Dermis blood vessel endothelial cell (primary cell): ENCODE data around the gene INHBE. TPM values are rescaled to one million over a fixed set of nuclear protein-coding genes. Genes with fewer than 3 reads are reported as not detected.
"Not testable (repeated sequence)": the region's sequence is repeated elsewhere in the genome, so short reads cannot be mapped to it uniquely, and the experiment has no call there.

Experiments
- DNase-seq: peaks from one replicate; pipeline ENCODE4 v3.0.0; 2010
- total RNA-seq: library from RNA; depleted of rRNA; stranded (reverse); fragments of >200 nt; gene quantifications from 2 replicates; pipeline ENCODE4 v1.2.3, GENCODE V29; 2014

The INHBE gene, protein sequence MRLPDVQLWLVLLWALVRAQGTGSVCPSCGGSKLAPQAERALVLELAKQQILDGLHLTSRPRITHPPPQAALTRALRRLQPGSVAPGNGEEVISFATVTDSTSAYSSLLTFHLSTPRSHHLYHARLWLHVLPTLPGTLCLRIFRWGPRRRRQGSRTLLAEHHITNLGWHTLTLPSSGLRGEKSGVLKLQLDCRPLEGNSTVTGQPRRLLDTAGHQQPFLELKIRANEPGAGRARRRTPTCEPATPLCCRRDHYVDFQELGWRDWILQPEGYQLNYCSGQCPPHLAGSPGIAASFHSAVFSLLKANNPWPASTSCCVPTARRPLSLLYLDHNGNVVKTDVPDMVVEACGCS
- not detected in 2 replicates for total RNA-seq

DNA sequence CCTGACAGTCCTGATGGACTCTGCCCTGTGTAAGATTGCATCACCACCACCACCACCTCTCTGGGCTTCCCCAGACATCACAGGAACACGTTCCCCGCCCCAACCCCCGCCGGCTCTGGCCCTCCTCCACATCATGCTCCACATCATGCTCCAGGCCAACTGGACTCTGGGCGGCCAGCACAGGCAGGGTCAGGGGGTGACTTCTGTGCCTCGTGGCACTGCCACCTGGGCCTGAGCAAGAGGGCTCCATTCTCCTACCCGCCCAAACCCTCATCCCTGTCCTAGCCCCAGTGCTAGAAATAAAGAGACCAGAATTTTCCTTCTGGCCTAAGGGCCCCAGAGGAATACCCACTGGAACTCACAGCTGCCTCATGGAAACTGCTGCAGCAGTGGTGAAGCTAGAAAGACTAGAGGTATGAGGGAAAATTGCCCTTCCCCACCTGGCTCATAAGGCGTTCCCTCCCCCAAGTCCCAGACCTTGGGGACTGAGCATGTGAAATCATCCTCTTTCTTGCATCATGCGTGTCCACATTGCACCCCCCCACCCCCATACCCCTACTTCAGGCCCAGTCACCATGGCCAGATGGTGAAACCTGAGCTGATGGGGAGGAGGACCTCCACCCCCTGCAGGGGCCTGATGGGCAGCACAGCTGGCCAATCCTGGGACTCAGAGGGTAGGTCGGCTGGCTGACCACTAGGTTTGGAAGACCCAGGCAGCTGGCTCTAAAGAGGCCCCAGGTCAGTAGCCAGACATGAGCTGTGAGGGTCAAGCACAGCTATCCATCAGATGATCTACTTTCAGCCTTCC is at the start of gene INHBE:
TSS of gene INHBE (plus strand) at position 742 of the 808 bp plus-strand sequence. CDS start 230 bp downstream, outside the sequence.
- no peak for DNase-seq

DNA sequence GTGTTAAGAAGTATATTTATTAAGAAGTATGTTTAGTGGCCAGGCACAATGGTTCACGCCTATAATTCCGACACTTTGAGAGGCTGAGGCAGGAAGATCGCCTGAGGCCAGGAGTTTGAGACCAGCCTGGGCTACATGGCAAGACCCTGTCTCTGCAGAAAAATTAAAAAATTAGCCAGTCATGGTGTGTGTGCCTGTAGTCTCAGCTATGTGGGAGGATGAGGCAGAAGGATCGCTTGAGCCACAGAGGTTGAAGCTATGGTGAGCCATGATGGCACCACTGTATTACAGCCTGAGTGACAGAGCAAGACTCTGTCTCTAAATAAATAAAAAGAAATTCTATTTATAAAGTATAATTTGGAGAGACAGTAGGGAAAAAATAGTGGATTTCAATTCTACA is 44.6 kb upstream of the INHBE start:
- DNase-seq: no peak

DNA sequence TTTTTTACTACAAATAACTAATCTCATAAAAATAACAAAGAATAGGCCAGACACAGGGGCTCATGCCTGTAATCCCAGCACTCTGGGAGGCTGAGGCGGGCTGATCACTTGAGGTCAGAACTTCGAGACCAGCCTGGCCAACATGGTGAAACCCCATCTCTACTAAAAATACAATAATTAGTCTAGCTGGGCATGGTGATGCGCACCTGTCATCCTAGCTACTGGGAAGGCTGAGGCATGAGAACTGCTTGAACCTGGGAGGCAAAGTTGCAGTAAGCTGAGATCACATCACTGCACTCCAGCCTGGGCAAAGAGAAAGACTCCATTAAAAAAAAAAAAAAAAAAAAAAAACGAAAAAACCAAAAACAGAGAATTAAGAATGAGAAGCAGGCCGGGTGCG is 40.9 kb upstream of the INHBE start:
- DNase-seq: not testable (repeated sequence)

DNA sequence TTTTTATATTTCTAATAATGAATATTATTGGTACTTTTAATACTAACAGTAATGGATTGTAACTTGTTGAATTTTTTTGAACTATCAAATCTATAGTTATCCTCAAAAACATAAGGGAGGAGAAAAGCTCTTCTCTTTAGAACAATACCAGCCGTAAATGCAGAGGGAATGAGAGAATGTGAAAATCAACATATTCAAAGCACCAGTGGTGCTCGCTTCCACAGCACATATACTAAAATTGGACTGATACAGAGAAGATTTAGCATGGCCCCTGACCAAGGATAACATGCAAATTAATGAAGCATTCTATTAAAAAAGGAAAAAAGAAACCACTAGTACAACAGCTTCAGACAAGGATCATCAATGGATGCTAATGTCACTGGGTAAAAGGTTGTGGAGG is 40.0 kb upstream of the INHBE start:
- no peak for DNase-seq

DNA sequence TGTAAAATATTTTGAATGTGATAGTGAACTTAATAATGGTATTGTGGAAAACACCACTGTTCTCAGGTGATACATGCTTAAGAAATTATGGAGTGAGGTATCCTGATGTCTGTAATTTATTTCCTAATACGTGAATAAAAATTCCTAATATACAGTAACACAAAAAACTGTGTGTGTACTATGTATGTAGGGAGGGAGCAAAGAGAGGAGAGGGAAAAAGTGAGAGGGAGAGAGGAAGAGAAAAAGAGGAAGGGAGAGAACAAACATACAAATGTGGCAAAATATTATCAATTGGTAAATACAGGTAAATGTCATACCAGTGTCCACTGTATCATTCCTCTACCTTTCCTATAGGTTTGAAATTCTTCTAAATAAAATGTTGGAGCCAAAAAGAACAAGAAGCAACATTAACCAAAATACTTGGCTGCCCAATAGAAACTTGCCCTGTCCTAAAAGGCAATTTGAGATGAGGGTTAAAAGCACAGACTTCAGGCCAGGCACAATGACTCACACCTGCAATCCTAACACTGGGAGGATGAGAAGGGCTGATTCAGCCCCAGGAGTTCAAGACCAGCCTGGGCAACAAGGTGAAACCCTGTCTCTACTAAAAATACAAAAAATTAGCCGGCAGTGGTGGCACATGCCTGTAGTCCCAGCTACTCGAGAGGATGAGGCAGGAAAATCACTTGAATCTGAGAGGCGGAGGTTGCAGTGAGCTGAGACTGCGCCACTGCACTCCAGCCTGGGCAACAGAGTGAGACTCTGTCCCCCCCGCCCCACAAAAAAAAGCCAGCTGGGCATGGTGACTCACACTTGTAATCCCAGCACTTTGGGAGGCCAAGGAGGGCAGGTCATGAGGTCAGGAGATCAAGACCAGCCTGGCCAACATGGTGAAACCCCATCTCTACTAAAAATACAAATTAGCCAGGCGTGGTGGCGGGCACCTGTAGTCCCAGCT is 38.8 kb upstream of the INHBE start:
- DNase-seq: no peak

DNA sequence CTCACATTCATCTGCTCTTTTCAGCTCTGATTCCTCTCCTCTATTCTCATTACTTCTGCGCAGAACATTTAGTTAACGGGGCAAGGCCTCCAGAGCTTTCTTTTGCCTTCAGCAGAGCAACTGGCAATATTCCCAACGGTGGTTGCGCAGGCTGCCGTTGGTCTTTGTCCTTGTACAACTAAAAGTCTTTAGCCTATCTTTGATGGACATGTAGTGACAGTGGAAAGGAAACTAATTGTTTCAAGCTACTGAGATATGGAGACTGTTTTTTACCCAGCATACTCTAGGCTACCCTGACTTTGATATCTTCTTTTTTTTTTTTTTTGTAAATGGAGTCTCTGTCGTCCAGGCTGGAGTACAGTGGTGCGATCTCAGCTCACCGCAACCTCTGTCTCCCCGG is 36.9 kb upstream of the INHBE start:
- DNase-seq: no peak

DNA sequence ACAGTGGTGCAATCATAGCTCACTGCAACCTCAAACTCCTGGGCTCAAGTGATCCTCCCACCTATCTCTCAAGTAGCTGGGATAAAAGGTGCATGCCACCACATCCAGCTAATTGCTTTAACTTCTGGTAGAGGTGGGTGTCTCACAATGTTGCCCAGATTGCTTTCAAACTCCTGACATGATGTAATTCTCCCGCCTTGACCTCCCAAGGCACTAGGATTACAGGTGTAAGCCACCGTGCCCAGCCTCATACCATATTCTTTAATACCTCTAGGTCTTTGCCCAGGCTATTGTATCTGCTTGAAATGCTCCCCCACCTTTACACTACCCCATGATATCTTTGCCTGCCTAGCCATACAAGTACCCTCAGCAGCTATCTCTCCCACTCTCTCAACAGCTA is 35.6 kb upstream of the INHBE start:
- DNase-seq: no peak

DNA sequence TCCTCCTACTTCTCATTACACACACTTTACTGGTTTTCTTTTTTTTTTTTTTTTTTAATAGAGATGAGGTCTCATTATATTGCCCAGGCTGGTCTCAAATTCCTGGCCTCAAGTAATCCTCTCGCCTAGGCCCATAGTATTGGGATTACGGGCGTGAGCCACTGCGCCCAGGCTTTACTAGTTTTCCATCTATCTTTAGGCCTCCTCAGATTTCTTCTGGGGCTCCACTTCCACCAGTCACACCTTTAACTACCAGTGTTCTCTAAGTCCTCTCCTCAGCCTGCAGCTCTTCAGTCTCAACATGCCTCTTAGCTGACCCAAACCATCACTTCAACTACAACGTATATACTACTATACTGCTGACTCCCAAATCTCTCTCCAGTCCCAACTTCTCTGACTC is 34.6 kb upstream of the INHBE start:
- DNase-seq: no peak

DNA sequence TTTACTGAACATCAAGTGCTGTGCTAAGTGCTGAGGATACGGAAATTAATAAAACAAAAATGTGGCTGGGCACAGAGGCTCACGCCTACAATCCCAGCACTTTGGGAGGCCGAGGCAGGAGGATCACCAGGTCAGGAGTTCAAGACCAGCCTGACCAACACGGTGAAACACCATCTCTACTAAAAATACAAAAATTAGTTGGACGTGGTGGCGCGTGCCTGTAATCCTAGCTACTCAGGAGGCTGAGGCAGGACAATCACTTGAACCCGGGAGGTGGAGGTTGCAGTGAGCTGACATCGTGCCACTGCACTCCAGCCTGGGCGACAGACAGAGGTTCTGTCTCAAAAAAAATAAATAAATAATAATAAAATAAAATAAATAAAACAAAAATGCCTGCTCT is 28.2 kb upstream of the INHBE start:
- DNase-seq: not testable (repeated sequence)

DNA sequence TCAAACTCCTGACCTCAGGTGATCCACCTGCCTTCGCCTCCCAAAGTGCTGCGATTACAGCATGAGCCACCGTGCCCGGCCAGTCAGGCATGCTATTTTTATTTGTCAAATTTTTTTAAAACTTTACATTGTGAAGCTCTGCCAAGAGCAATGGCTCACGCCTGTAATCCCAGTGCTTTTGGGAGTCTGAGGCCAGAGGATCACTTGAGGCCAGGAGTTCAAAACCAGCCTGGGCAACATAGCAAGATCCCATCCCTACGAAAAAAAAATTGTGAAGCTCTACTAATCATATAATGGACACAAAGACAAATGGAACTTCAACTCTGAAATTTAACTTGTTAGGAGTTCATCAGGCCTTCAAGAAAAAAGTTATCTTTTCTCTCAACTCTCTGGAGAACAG is 26.1 kb upstream of the INHBE start:
- DNase-seq: no peak

DNA sequence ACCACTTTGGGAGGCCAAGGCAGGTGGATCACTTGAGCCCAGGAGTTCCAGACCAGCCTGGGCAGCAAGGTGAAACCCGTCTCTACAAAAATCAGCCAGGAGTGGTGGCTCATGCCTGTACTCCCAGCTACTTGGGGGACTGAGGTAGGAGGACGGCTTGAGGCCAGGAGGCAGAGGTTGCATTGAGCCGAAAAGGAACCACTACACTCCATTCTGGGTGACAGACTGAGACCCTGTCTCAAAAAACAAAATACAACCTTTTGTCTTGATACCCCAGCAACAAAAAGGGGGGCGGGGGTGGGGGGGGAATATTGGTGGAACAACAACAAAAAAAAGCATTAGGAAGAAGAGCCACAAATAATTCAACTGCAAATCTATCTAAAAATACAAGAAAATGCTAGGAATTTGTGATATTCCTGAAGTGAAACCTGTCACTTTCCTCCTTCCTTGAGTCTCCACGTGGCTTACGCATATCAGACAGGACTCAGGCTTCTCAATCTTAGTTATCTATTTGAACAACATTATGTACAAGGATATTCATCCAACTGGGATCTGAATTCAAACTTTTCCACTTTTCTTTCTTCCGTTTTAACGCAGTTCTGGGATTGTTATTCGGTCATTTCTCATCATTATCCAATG is 25.5 kb upstream of the INHBE start:
- peak; percentile 35 for DNase-seq

DNA sequence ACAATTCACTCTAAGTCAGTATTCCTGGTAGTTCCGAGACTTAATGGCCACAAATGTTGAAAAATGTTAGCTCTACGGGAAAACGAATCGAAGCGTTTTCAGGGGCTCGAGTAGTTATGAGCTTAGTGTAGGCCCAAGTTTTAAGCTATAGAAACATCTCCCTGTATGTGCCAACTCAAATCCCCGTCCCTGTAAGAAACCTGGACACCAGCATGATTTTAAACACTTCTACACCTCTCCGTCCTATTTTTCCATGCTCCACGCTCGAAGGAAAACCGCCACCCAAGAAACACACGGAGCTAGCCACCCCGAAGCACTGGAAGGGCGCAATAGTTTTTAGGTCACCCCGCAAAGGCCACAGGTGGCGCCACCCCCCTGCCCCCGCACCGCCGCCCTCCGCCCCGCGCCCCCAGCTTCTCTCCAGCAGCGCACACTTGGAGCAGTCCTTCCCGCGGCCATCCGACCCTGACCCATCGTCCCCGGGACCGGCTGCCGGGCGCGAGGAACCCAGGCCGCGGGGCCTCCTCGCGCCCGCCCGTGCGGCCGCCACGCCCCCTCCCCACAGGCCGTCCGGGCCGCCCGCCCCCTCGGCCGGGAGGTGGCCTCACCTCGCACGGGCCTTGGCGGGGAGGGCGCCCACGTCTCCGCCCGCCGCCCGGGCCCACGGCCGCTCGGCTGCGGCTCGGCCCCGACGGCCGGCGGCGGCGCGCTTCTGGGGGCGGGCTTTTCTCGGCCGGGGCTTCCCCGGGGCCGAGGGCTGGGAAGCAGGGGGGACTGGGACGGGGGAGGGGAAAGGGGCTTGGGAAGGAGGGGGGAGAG is 24.8 kb upstream of the INHBE start:
- peak; percentile 43 for DNase-seq

DNA sequence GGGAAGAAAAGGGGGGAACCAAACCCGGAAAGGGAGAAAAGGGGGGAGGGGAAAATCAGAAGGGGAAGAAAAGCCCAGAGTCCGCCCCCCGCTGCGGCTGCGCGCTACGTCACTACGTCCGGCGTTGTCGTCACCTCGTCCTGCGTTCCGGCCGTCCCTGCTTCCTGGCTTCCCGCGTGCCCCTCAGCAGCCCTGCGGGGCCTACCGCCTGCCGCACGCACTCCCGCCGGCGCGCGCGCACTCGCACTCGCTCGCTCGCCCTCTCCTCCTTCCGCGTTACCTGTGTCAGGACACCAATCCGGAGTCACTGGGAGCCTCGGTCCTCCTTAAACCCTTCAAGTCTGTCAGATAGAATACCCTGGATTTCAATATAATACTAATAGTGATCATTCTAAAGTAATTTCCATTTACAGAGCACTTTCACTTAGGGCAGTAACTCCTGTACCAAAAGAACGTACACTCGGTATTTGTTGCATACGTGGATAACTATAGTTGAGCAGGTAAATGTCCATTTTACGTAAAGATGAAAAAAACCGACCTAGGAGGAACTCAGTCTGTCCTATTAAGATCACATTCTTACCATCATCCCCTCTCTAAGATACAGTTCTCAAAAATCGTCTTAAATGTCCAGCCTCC is 24.1 kb upstream of the INHBE start, which contains the start of gene R3HDM2:
TSS of gene R3HDM2 (minus strand) at position 113 of the 636 bp plus-strand sequence. CDS start 120,615 bp downstream, outside the sequence.
- DNase-seq: peak; percentile 97

DNA sequence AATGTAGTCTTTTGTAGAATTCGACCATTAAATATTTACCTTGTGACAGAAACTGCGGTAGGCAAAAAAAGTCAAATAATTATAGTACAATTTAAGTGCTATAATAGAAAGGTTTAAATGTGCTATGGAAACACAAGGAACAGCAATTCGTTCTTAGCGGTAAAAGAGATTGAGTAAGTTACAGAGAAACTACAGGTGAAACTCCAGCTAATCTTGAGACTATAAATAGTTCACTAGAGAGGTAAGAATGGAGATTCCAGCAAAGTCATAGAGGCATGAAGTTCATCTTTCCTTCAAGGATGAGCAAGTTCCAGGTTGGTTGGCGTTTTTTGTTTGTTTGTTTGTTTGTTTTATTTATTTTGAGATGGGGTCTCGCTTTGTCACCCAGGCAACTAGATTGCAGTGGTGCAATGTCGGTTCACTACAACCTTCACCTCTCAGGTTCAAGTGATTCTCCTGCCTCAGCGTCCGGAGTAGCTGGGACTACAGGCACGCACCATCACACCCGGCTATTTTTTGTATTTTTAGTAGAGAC is 23.4 kb upstream of the INHBE start:
- no peak for DNase-seq

DNA sequence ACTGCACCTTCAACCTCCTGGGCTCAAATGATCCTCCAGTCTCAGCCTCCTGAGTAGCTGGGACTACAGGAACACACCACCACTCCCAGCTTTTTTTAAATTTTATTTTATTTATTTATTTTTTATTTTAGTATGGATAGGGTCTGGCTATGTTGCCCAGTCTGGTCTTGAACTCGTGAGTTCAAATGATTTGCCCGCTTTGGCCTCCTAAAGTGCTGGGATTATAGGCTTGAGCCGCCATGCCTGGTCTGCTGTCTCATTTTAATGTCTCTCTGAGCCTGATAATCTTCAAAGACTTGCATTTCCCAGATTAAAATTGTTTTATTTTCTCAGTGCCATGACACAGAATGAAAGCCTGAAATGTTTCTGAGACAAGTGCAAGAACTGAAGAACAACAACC is 21.7 kb upstream of the INHBE start:
- DNase-seq: no peak

DNA sequence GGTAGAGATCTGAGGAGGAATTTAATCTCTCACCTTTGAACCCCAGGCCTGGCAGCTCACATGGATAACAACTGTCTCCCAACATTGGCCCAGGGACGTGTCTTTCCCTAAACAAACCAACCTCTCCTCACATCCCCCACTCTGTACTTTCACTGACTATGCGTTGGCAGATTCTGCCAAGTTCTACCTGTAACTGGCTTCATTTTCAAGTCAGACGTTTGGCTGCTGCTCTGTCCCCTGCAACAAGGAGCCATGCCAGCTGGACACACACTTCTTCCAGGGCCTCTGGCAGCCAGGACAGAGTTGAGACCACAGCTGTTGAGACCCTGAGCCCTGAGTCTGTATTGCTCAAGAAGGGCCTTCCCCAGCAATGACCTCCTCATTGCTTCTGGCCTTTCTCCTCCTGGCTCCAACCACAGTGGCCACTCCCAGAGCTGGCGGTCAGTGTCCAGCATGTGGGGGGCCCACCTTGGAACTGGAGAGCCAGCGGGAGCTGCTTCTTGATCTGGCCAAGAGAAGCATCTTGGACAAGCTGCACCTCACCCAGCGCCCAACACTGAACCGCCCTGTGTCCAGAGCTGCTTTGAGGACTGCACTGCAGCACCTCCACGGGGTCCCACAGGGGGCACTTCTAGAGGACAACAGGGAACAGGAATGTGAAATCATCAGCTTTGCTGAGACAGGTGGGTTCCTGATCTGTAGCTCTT is 20.4 kb upstream of the INHBE start, which contains the start of gene INHBC:
TSS of gene INHBC (plus strand) at position 268 of the 707 bp plus-strand sequence. CDS start at position 371, 103 bp downstream.
- no peak for DNase-seq

DNA sequence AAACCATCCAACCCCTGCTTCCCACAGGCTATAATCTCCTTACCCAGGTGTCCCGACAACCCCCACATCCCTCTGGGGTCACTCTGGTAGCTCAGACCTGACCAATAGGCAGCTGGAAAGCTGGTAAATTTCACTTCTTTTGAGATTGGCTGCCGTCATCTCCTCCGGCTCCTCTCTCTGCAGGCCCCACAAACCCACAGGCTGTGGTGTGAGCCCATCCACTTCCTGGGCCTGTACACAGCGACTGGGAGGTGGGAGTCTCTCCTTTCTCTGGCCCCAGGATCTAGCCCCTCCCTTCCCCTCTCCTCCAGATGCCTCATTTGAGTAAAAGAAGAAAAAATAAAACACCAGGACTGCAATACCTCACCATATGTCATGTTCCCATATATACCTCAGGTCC is 19.8 kb upstream of the INHBE start:
- no peak for DNase-seq

DNA sequence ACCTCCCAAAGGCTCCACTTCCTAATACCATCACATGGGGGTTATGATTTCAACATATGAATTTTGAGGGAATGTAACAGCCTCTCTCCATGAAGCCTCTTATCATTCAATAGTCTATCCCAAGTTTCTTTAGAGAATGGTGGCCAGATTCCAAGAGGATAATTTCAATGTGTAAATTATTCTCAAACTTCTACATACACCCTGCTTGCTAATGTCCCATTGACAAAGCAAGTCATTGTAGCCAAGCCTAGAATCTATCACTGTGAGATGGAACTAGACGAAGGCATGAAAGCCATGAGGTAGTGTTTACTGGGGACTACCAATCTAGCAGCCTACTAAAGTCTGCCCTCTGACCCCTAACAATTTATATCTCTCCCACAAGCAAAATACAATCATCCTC is 16.7 kb upstream of the INHBE start:
- no peak for DNase-seq

DNA sequence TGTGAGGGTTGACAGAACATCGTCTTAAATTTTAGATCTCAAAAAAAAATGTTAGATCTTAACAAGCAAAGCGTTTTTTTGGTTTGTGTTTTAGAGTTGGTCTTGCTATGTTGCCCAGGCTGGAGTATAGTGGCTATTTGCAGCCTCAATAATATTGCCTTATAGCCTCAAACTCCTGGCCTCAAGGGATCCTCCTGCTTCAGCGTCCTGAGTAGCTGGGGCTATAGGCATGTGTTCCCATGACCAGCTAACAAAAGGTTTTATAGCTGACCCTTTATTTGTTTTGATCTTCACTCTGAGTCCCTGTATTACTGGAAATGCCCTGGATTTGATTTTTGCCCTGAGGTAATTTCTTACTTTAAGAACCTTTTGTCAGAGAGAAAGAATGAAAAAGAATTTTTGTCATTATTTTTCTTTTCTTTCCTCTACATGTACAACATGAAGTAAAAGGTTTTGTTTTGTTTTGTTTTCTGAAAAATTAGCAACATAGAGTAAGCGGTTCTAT is 15.3 kb upstream of the INHBE start:
- DNase-seq: no peak
